Gastroesophageal sphincter (tissue), 4 donors: ENCODE measurements around the gene OSTN. TPM values are rescaled to one million over a fixed set of nuclear protein-coding genes. Genes with fewer than 3 reads are reported as not detected.

Source experiments
- ATAC-seq: fragments of 150-250 bp; one replicate; pipeline ENCODE4 v1.9.1; 2016; ENCODE audit warnings: mild to moderate bottlenecking, moderate library complexity
- H3K27ac ChIP-seq, 4 donors: fragments of 200-600 bp; sonication (generic) in 3 of 4; 1 replicate in 3 of 4; 2 replicates in 1 of 4; pipeline ENCODE4 v1.5.1; 2016 to 2019
- H3K27me3 ChIP-seq: fragments of 200-600 bp; sonication (generic); one replicate; pipeline ENCODE4 v1.5.1; 2019
- H3K36me3 ChIP-seq, 2 donors: fragments of 200-600 bp; sonication (generic); one replicate each; pipeline ENCODE4 v1.5.1; 2019; ENCODE audit warnings: control low read depth in 1 of 2
- H3K4me1 ChIP-seq, 3 donors: fragments of 200-600 bp; sonication (generic); 1 replicate in 2 of 3; 2 replicates in 1 of 3; pipeline ENCODE4 v1.5.1; 2016 to 2019; ENCODE audit warnings: control low read depth in 2 of 3
- H3K4me3 ChIP-seq, 2 donors: fragments of 200-600 bp; sonication (generic); one replicate each; pipeline ENCODE4 v1.5.1; 2019; ENCODE audit warnings: mild to moderate bottlenecking in 1 of 2, moderate library complexity in 1 of 2
- H3K9me3 ChIP-seq, 3 donors: fragments of 200-600 bp; sonication (generic); one replicate each; pipeline ENCODE4 v1.5.1; 2017 to 2019; ENCODE audit warnings: control low read depth in 2 of 3
- CTCF ChIP-seq, 4 experiments: fragments of 200-600 bp in 2 of 4; fragments of 450-650 bp in 2 of 4; sonication (generic) in 1 of 4; IDR thresholded peaks; one replicate each; pipeline ENCODE4 v1.5.1; 2017 to 2019; ENCODE audit warnings: antibody characterized with exemption in 4 of 4, mild to moderate bottlenecking in 2 of 4, moderate library complexity in 2 of 4
- EP300 ChIP-seq: sonication (generic); formaldehyde crosslinking; IDR thresholded peaks from one replicate; pipeline ENCODE4 v1.6.1; 2017; ENCODE audit warnings: antibody characterized with exemption, mild to moderate bottlenecking
- POLR2A ChIP-seq, 2 donors: fragments of 450-650 bp; IDR thresholded peaks; one replicate each; pipeline ENCODE4 v1.6.1; 2017; ENCODE audit warnings: antibody characterized with exemption in 2 of 2, mild to moderate bottlenecking in 2 of 2, moderate library complexity in 1 of 2
- POLR2AphosphoS5 ChIP-seq: sonication (generic); formaldehyde crosslinking; IDR thresholded peaks from one replicate; pipeline ENCODE4 v1.6.1; 2017; ENCODE audit warnings: antibody characterized with exemption
- WGBS, 2 donors: methylation state at CpG; one replicate each; pipeline ENCODE4 v1.1.5; 2018; ENCODE audit warnings: low coverage in 1 of 2; 5-methylcytosine and 5-hydroxymethylcytosine counted together
- total RNA-seq, 4 donors: library from RNA; depleted of rRNA; stranded (reverse); fragments of >200 nt; gene quantifications; one replicate each; pipeline ENCODE4 v1.1.0, GENCODE V29; 2016

The OSTN gene
- total RNA-seq, 4 donors from 2014 or later: not detected

- H3K4me1 ChIP-seq: peaks cover 0 to 8% (median 0%) of the 10 kb centered on the region in 3 donors
- H3K4me3 ChIP-seq: no peak overlapping the region
- TF ChIP-seq POLR2A (IDR thresholded peaks at IDR 0.05): no peak
- TF ChIP-seq CTCF (IDR thresholded peaks at IDR 0.05): no peak
- no peak for TF ChIP-seq POLR2AphosphoS5
- no peak for TF ChIP-seq EP300
- H3K36me3 ChIP-seq: no peaks in the 10 kb centered on the region
- H3K27ac ChIP-seq: no peak overlapping the region
- ATAC-seq: no peak
- H3K9me3 ChIP-seq: no peaks in the 10 kb centered on the region
- no peaks in the 10 kb centered on the region for H3K27me3 ChIP-seq
Measured at GRCh38 chr3:191261304-191261638, 62.2 kb downstream of the OSTN start.

GRCh38 chr3:191262650-191263049 lies 63.6 kb downstream of the OSTN start:
- H3K36me3 ChIP-seq: no peaks in the 10 kb centered on the region
- ATAC-seq: no peak
- peaks cover 0 to 8% (median 0%) of the 10 kb centered on the region in 3 donors for H3K4me1 ChIP-seq
- 64 to 85% methylated on average over 1 of the region's 1 CpG for WGBS, 2 donors
- no peak for TF ChIP-seq POLR2A (IDR thresholded peaks at IDR 0.05)
- no peak for TF ChIP-seq CTCF (IDR thresholded peaks at IDR 0.05)
- TF ChIP-seq EP300: no peak
- no peak for TF ChIP-seq POLR2AphosphoS5
- H3K4me3 ChIP-seq: no peak overlapping the region
- H3K27me3 ChIP-seq: no peaks in the 10 kb centered on the region
- H3K27ac ChIP-seq: no peak overlapping the region
- no peaks in the 10 kb centered on the region for H3K9me3 ChIP-seq

GRCh38 chr3:191263365-191263764 lies 64.3 kb downstream of the OSTN start:
- Histone ChIP-seq H3K4me1 (peaks cover 0 to 8% (median 0%) of the 10 kb centered on the region in 3 donors), H3K27ac (no peak overlapping the region), H3K9me3 (no peaks in the 10 kb centered on the region), H3K36me3 (no peaks in the 10 kb centered on the region), H3K27me3 (no peaks in the 10 kb centered on the region), H3K4me3 (no peak overlapping the region)
- ATAC-seq: no peak
- TF ChIP-seq EP300 (no peak), POLR2AphosphoS5 (no peak), POLR2A (IDR thresholded peaks at IDR 0.05) (no peak), CTCF (IDR thresholded peaks at IDR 0.05) (no peak)

GRCh38 chr3:191263850-191264249 lies 64.8 kb downstream of the OSTN start:
- Histone ChIP-seq H3K27ac (no peak overlapping the region), H3K27me3 (no peaks in the 10 kb centered on the region), H3K4me1 (peaks cover 0 to 8% (median 0%) of the 10 kb centered on the region in 3 donors), H3K9me3 (no peaks in the 10 kb centered on the region), H3K4me3 (no peak overlapping the region), H3K36me3 (no peaks in the 10 kb centered on the region)
- WGBS, 2 donors: 21 to 43% methylated on average over 3 of the region's 3 CpGs
- no peak for ATAC-seq
- TF ChIP-seq POLR2AphosphoS5: no peak
- no peak for TF ChIP-seq POLR2A (IDR thresholded peaks at IDR 0.05)
- no peak for TF ChIP-seq CTCF (IDR thresholded peaks at IDR 0.05)
- no peak for TF ChIP-seq EP300

- ATAC-seq: no peak
- H3K27ac ChIP-seq: no peak overlapping the region
- no peaks in the 10 kb centered on the region for H3K9me3 ChIP-seq
- no peaks in the 10 kb centered on the region for H3K36me3 ChIP-seq
- no peak for TF ChIP-seq POLR2AphosphoS5
- H3K27me3 ChIP-seq: no peaks in the 10 kb centered on the region
- H3K4me1 ChIP-seq: peaks cover 0 to 18% (median 0%) of the 10 kb centered on the region in 3 donors
- H3K4me3 ChIP-seq: no peak overlapping the region
Measured at GRCh38 chr3:191268737-191269136, 69.7 kb downstream of the OSTN start.
